Activated CD8-positive, alpha-beta memory T cell treated with anti-CD3 and anti-CD28 coated beads for 4 hours (primary cell): Measurements from ENCODE around the gene CCDC88B.
A peak's percentile ranks its signal among the peaks of the same experiment; 100 is the strongest.

ENCODE experiments used
- DNase-seq, 2 donors: peaks; one replicate each; pipeline ENCODE4 v3.0.0-alpha.2; 2020; ENCODE audit warnings: low read depth in 2 of 2

Gene CCDC88B

GRCh38 chr11:64339754-64340408 lies at the start of gene CCDC88B:
Gene CCDC88B, plus strand, starts transcription at chr11:64340204. Its CDS starts 63 bp downstream, at chr11:64340267.
- DNase-seq, result peak; percentile 71 to 75

- DNase-seq, result no peak
Observed at GRCh38 chr11:64290352-64291261, 49.4 kb upstream of the CCDC88B start.

- DNase-seq, result no peak
Observed at GRCh38 chr11:64291262-64291751, 48.7 kb upstream of the CCDC88B start, which contains the start of gene KCNK4. Gene KCNK4, plus strand, starts transcription at chr11:64291302. Its CDS starts 1,717 bp downstream, at chr11:64293019.

- DNase-seq, result no peak
Observed at GRCh38 chr11:64291752-64292459, 48.1 kb upstream of the CCDC88B start.

GRCh38 chr11:64292460-64293254 lies 47.3 kb upstream of the CCDC88B start:
- DNase-seq, result no peak

GRCh38 chr11:64294774-64295173 lies 45.2 kb upstream of the CCDC88B start:
- no peak for DNase-seq

- no peak for DNase-seq
Observed at GRCh38 chr11:64295760-64296159, 44.2 kb upstream of the CCDC88B start.

GRCh38 chr11:64296236-64296635 lies 43.8 kb upstream of the CCDC88B start:
- DNase-seq, result no peak

- no peak for DNase-seq
Observed at GRCh38 chr11:64296830-64297698, 42.9 kb upstream of the CCDC88B start.

GRCh38 chr11:64297699-64298358 lies 42.2 kb upstream of the CCDC88B start:
- DNase-seq, result no peak

- no peak for DNase-seq
Observed at GRCh38 chr11:64298966-64299846, 40.8 kb upstream of the CCDC88B start.

- no peak for DNase-seq
Observed at GRCh38 chr11:64299847-64300648, 40.0 kb upstream of the CCDC88B start, which contains the start of gene CATSPERZ. Gene CATSPERZ, plus strand, starts transcription at chr11:64300358. Its CDS starts 53 bp downstream, at chr11:64300411.

GRCh38 chr11:64303109-64304031 lies 36.6 kb upstream of the CCDC88B start:
- no peak for DNase-seq

- DNase-seq, result no peak
Observed at GRCh38 chr11:64304032-64304315, 36.0 kb upstream of the CCDC88B start.

- peak; percentile 85 to 86 for DNase-seq
Observed at GRCh38 chr11:64304316-64305072, 35.5 kb upstream of the CCDC88B start.

GRCh38 chr11:64305075-64305690 lies 34.8 kb upstream of the CCDC88B start, which contains the start of gene ESRRA:
Gene ESRRA, plus strand, starts transcription at chr11:64305524. Its CDS starts 1,656 bp downstream, at chr11:64307180.
- DNase-seq, result peak; percentile 99
